GM18508 (cell line): Measurements from ENCODE around the gene ACTMAP.
"Not testable (repeated sequence)": the region's sequence is repeated elsewhere in the genome, so short reads cannot be mapped to it uniquely, and the experiment has no call there.

Source experiments
- ATAC-seq: cut with Tn5 transposase; IDR thresholded peaks from one replicate; pipeline ENCODE4 v1.9.1; 2021; ENCODE audit warnings: moderate number of reproducible peaks; ENCODE audit not compliant: insufficient read depth, unreplicated experiment

ACTMAP gene

GRCh38 chr19:40750058-40750873 is at the start of gene ACTMAP:
Gene ACTMAP (minus strand): TSS chr19:40750477. CDS start chr19:40749803, 674 bp downstream.
- ATAC-seq, result peak; percentile 70

GRCh38 chr19:40799558-40800338 is 49.5 kb upstream of the ACTMAP start:
- no peak for ATAC-seq

GRCh38 chr19:40798683-40799557 is 48.6 kb upstream of the ACTMAP start, which contains the start of gene EGLN2:
Gene EGLN2 (plus strand): TSS chr19:40799191. CDS start chr19:40800573, 1,382 bp downstream.
- peak; percentile 46 for ATAC-seq

GRCh38 chr19:40797963-40798682 is 47.8 kb upstream of the ACTMAP start:
- ATAC-seq, result peak; percentile 25

GRCh38 chr19:40797166-40797962 is 47.1 kb upstream of the ACTMAP start:
- ATAC-seq, result no peak

GRCh38 chr19:40791996-40792395 is 41.7 kb upstream of the ACTMAP start:
- ATAC-seq, result no peak

GRCh38 chr19:40791349-40791748 is 41.1 kb upstream of the ACTMAP start:
- no peak for ATAC-seq

- no peak for ATAC-seq
These were observed 36.1 kb upstream of the ACTMAP start for GRCh38 chr19:40786060-40787037.

GRCh38 chr19:40785526-40785925 is 35.2 kb upstream of the ACTMAP start:
- ATAC-seq, result no peak

GRCh38 chr19:40784146-40784545 is 33.9 kb upstream of the ACTMAP start:
- ATAC-seq, result not testable (repeated sequence)

- no peak for ATAC-seq
These were observed 33.4 kb upstream of the ACTMAP start for GRCh38 chr19:40783711-40784110.

- ATAC-seq, result no peak
These were observed 30.9 kb upstream of the ACTMAP start for GRCh38 chr19:40781140-40781539.

- no peak for ATAC-seq
These were observed 30.3 kb upstream of the ACTMAP start for GRCh38 chr19:40780582-40780981.

GRCh38 chr19:40778706-40779284 is 28.5 kb upstream of the ACTMAP start:
- no peak for ATAC-seq

GRCh38 chr19:40777937-40778705 is 27.8 kb upstream of the ACTMAP start, which contains the start of gene RAB4B:
Gene RAB4B (plus strand): TSS chr19:40778247. CDS start chr19:40778376, 129 bp downstream.
- ATAC-seq, result peak; percentile 34

- ATAC-seq, result no peak
These were observed 27.3 kb upstream of the ACTMAP start for GRCh38 chr19:40777645-40777936.
